Activated T-cell treated with anti-CD3 and anti-CD28 coated beads for 48 hours (primary cell): Measurements from ENCODE around the gene HRAS.
"Not testable (repeated sequence)": the region's sequence is repeated elsewhere in the genome, so short reads cannot be mapped to it uniquely, and the experiment has no call there.

Experiments
- DNase-seq: peaks from one replicate; pipeline ENCODE4 v3.0.0-alpha.2; 2020; ENCODE audit warnings: low read depth

HRAS gene

GRCh38 chr11:532986-533585 lies 2.3 kb downstream of the HRAS start:
- DNase-seq: no peak

- no peak for DNase-seq
These were observed 2.8 kb downstream of the HRAS start for GRCh38 chr11:532527-532985.

DNA sequence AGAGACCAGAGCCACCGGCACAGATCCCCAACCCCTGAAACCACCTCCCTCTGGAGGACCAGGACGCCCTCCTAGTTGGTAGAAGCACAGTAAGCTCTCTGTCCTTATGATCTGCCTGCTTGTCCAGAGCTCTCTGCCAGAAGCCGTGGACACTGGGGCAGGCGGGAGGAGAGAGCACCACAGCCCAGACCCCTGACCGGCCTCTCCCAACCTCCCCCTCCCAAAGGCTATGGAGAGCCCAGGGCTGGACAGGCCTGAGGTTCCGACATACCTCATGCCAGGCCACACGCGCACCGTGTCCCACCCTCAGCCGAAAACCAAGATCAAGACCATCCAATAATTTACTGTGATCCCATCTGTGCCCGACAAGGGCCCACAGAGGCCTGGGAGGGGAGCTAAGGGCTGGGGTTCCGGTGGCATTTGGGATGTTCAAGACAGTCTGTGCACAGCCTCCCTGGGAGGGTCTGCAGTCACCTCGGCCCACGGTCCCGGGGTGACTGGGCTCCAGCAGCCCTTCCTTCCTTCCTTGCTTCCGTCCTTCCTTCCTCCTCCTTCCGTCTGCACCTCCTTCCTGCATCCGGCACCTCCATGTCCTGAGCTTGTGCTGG lies 3.4 kb downstream of the HRAS start:
- no peak for DNase-seq

GRCh38 chr11:530960-531831 lies 4.2 kb downstream of the HRAS start:
- DNase-seq: no peak

DNA sequence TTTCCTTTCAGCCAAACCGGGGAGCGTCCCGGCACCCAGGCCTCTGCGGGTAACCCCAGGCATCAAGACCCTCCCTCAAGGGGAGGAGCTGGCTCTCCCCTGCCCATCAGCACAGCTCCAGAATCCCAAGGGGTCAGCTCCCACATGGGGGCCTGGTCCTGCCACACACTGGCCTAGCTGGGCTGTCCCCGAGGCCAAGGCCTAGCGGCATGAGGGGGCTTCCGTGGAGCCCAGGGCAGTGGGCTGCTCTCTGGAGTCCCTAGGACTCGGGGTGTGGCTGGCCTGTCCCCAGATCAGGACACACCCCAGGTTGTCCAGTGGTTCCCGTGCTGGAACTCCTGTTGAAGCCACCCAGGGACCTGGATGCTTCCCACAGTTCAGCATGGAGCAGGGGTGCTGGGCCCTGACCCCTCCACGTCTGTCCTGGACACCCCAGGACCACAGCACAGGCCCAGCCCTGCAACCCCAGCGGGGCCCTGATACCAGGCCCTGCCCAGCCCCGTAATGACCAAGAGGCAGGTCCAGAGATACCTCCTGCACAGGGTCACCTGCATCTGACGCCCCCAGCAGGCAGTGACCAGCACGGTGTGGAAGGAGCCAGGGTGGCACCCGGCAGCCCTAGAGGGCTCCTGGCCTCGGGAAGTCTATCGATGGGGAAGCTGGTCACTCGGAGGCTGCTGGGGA lies 5.5 kb downstream of the HRAS start:
- no peak for DNase-seq

- DNase-seq: no peak
These were observed 6.3 kb downstream of the HRAS start for GRCh38 chr11:528815-529727.

DNA sequence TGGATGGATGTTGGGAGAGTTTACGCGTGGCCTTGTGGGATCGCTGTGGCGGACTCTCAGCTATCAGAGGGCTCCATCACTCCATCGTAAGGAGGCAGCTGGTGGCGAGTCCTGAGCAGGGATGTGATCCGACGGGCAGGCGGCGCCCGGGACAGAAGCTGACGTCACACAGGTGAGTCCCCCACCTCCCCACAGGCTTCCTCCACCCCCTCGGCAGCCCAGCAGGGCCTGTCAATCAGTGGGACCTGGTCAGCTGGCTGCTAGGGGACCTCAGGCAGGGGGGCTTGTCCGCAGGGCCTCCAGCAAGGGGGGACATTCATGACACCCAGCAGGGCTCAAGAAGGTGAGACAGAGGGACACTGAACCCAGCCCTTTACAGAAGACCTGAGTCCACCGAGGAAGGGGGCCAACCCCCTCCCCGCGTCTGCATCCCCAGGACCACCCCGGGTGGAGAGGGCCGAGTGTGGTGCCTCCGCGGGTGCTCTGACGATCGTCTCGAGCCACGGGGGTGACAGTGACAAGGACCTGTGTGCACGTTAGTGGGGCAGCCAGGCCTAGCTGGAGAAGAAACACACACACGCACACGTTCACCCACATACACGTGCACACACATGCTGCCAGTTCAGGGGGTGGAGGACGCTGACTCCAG lies 7.1 kb downstream of the HRAS start:
- DNase-seq: no peak

- DNase-seq: no peak
These were observed 9.2 kb downstream of the HRAS start for GRCh38 chr11:526192-526591.

DNA sequence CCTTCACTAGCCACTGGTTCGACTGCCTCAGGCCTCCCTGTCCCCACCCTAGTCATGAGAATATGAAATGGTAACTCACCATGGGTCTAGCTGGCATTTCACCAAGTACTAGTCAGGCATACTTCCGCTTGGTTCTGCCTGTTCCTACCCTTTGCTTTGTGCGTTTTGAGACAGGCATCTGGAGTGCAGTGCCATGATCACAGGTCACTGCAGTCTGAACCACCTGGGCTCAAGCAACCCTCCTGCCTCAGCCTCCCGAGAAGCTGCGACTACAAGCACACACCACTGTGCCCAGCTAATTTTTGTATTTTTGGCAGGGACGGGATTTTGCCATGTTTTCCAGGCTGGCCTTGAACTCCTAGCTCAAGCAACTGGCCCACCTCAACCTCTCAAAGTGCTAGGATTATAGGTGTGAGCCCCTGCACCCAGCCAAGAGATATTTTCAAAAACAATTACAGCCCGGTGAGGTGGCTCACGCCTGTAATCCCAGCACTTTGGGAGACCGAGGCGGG lies 14.1 kb downstream of the HRAS start:
- no peak for DNase-seq

GRCh38 chr11:520428-521176 lies 14.8 kb downstream of the HRAS start:
- DNase-seq: no peak

GRCh38 chr11:518463-519202 lies 16.7 kb downstream of the HRAS start:
- DNase-seq: peak; percentile 92

- not testable (repeated sequence) for DNase-seq
These were observed 18.3 kb downstream of the HRAS start for GRCh38 chr11:516918-517685.

DNA sequence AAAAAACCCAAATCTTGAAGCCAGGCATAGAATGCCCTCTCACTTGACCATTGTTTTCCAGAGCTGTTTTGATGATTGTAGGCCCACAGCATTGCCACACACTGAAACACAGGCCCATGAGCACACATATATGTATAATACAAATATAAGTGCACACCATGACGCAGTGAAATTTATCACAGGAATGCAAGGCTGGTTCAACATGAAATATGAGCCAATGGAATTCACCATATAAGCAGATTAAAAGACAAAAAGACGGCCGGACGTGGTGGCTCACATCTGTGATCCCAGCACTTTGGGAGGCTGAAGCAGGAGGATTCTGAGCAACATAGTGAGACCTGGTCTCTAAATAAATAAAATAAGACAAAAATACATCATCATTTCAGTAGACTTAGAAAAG lies 19.0 kb downstream of the HRAS start:
- no peak for DNase-seq

DNA sequence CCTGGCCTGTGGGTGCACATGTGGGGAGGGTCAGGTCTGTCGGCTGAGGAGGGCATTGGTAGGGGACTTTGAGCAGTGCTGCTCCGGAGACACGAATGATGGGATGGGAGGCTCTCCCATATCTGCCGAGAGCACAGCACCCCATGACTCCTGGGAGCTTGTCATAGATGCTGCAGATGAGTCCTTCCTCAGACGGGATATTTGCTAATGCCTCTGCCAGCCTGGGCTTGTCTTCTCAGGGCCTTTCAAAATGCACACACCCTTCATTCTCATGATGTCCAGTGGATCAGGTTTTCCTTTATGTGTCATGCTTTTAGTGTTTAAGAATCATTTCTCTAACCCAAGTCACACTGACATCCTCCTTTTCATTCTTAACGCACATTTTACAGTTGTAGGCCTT lies 20.2 kb downstream of the HRAS start:
- DNase-seq: no peak

DNA sequence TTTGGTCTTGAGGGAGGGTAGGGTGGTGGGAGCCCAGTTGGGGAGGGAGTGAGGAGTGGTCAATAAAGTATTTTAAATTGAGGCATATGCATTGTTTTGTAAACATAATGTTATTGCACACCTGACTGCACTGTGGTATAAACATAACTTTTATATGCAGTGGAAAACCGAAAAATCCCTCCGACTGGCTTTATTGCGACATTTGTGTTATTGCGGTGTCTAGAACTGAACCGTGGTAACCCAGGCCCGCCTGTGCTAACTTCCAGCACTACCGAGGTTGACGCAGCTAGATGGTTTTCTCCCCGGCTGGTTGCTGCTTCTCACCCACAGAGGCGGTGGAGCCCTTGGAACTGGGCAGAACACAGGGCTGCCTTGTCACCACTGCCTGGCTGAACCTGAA lies 20.8 kb downstream of the HRAS start:
- no peak for DNase-seq

GRCh38 chr11:512761-513595 lies 22.4 kb downstream of the HRAS start:
- DNase-seq: no peak

DNA sequence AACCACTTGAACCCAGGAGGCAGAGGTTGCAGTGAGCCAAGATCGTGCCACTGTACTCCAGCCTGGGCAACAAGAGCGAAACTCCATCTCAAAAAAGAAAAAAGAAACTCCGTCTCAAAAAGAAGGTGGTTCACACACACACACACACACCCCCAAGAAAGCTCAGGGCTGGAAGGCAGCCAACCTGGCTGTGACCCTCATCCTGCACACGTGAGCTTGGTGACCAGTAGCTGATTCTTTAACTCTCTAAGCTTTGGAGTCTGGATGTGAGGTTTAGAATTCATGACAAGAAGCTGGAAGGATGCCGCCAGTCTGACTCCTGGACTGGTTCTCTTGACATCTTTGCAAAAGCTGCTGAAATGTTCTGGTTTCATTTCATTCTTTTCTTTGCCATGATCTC lies 26.4 kb downstream of the HRAS start:
- DNase-seq: no peak
